ENCODE results near the gene NRXN2. TPM values are rescaled to one million over a fixed set of nuclear protein-coding genes. Genes with fewer than 3 reads are reported as not detected.
A peak's percentile ranks its signal among the peaks of the same experiment; 100 is the strongest.

NRXN2 gene
- total and polyA plus RNA-seq, 11 donors = 0.42 to 5.5 (median 0.92) TPM; not detected in 1

- DNase-seq (no peak), ATAC-seq (no peak)
- H3K9me3 ChIP-seq = no peaks in the 10 kb centered on the region
- H3K27me3 ChIP-seq = peaks cover 0 to 14% (median 8%) of the 10 kb centered on the region in 9 donors
- 50 to 72% (median 58%) methylated on average over 7 to 9 of the region's 9 CpGs for WGBS, 4 donors
- intact Hi-C loops (cut with DNase I) = loop anchor here in 4 of 10 donors (10.0 kb wide), 3 partner anchors 61 to 281 kb away; no protein-coding TSS in a partner anchor
- peaks cover 0 to 18% (median 0%) of the 10 kb centered on the region in 9 donors for H3K36me3 ChIP-seq
- H3K4me1 ChIP-seq = peaks cover 0 to 15% (median 4%) of the 10 kb centered on the region in 12 donors
- no peak overlapping the region for H3K4me3 ChIP-seq
- TF ChIP-seq POLR2A (IDR thresholded peaks at IDR 0.05) = no peak
- TF ChIP-seq, protein P1, sequence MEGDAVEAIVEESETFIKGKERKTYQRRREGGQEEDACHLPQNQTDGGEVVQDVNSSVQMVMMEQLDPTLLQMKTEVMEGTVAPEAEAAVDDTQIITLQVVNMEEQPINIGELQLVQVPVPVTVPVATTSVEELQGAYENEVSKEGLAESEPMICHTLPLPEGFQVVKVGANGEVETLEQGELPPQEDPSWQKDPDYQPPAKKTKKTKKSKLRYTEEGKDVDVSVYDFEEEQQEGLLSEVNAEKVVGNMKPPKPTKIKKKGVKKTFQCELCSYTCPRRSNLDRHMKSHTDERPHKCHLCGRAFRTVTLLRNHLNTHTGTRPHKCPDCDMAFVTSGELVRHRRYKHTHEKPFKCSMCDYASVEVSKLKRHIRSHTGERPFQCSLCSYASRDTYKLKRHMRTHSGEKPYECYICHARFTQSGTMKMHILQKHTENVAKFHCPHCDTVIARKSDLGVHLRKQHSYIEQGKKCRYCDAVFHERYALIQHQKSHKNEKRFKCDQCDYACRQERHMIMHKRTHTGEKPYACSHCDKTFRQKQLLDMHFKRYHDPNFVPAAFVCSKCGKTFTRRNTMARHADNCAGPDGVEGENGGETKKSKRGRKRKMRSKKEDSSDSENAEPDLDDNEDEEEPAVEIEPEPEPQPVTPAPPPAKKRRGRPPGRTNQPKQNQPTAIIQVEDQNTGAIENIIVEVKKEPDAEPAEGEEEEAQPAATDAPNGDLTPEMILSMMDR (IDR thresholded peaks at IDR 0.05) = no peak
- H3K27ac ChIP-seq = no peak overlapping the region
Observed at GRCh38 chr11:64726211-64726641, 3.2 kb upstream of the NRXN2 start.

GRCh38 chr11:64724863-64725532, 2.0 kb upstream of the NRXN2 start:
- H3K9me3 ChIP-seq = no peaks in the 10 kb centered on the region
- WGBS, 4 donors = 77 to 84% (median 79%) methylated on average over 7 of the region's 7 CpGs
- H3K4me1 ChIP-seq = peaks cover 0 to 11% (median 2%) of the 10 kb centered on the region in 12 donors
- H3K4me3 ChIP-seq = no peak overlapping the region
- peaks cover 0 to 11% (median 0%) of the 10 kb centered on the region in 9 donors for H3K36me3 ChIP-seq
- no peak overlapping the region for H3K27ac ChIP-seq
- TF ChIP-seq, protein P1 (IDR thresholded peaks at IDR 0.05) = no peak
- TF ChIP-seq POLR2A (IDR thresholded peaks at IDR 0.05) = no peak
- H3K27me3 ChIP-seq = peaks cover 0 to 26% (median 11%) of the 10 kb centered on the region in 9 donors
- intact Hi-C loops (cut with DNase I) = loop anchor here in 6 of 10 donors (5.0 to 10.0 kb wide), 5 partner anchors 38 to 280 kb away; no protein-coding TSS in a partner anchor
- ATAC-seq (no peak), DNase-seq (no peak)

DNA sequence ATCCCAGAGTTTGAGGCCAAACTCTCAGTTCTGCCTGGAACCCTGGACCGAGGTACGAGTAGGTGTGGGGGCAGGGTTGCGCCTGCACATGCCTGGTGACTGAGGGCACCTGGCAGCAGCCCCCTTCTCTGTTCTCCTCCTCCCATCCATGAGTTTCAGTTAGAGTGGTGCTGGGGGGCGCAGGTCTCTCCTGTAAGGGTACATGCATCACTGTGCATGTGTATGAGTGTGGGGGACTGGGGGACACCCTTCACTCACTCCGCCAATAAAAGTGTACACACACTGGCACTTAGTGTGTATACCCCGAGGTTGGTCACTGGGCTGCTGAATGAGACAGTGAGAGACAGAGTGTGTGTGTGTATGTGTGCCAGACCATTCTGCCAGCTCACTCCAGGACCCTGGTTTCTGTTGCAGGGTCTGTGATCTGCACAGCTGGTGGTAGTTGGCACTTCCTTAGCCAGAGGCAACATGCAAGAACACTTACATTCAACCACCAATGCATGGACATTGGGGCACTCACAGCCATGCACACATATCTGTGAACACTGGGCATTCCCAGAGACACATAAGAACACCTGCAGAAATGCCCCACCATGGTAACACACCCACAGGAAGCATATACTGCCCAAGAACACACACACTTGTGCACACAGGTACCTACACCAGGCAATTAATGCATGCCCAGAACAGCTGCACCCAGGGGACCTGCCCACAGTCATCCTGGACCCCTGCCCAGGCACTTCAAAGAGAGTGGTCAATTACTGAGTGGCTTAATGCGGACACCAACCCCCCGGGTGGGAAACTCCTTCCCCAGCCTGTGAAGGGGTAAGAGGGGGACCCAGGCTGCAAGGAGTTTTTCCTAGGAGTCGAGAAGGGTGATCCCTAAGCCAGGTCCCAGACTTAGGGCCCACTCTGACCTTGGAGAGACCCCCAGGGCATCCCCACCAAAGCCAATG, 1.2 kb upstream of the NRXN2 start:
- H3K27me3 ChIP-seq = peaks cover 0 to 32% (median 14%) of the 10 kb centered on the region in 9 donors
- no peak overlapping the region for H3K27ac ChIP-seq
- TF ChIP-seq, protein P1 (IDR thresholded peaks at IDR 0.05) = no peak
- TF ChIP-seq POLR2A (IDR thresholded peaks at IDR 0.05) = no peak
- no peak for DNase-seq
- intact Hi-C loops (cut with DNase I) = loop anchor here in 7 of 10 donors (1.0 to 10.0 kb wide), 7 partner anchors 35 to 279 kb away; no protein-coding TSS in a partner anchor
- peaks cover 0 to 9% (median 2%) of the 10 kb centered on the region in 12 donors for H3K4me1 ChIP-seq
- 66 to 68% (median 67%) methylated on average over 9 of the region's 9 CpGs for WGBS, 4 donors
- ATAC-seq = no peak
- no peaks in the 10 kb centered on the region for H3K9me3 ChIP-seq
- H3K36me3 ChIP-seq = peaks cover 0 to 11% (median 0%) of the 10 kb centered on the region in 9 donors
- H3K4me3 ChIP-seq = peak overlapping the region in 2 of 12 donors; percentile 79 to 84

All from heart left ventricle (tissue), 16 donors.